ENCODE measurements around the gene PDE4D. TPM values are rescaled to one million over a fixed set of nuclear protein-coding genes. Genes with fewer than 3 reads are reported as not detected.

PDE4D gene
- total and polyA plus RNA-seq, 2 of the 4 experiments (the other 2 are of a cell fraction) = 1.4 to 7.9 TPM

DNA sequence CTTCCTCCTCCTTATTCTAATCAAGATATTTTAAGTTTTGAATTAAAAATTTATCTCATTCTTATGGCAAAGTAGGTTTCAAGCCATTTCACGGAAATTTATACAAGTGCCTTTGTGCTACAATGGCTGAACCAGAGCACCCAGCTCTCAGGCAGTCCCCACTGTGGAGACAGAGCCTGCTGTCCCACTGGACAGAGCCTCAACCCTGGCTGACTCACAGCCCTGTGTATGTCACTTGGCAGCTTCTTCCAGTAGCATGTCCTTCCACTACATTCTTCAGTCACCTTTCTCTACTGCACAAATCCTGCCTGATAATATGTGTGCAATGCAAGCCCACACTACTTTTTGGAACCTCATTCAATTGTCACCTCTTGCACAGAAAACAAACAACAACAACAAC is 253.1 kb downstream of the PDE4D start:
- Histone ChIP-seq H3K56ac (ENCODE audit: extremely low read depth, insufficient read depth, low read length) (no peak overlapping the region), H3K9ac (ENCODE audit: low read depth, low read length) (no peak overlapping the region), H3K4ac (ENCODE audit: low read depth, low read length) (no peak overlapping the region), H2BK20ac (ENCODE audit: low read depth, low read length) (no peak overlapping the region), H2BK5ac (ENCODE audit: low read depth, low read length, poor library complexity, severe bottlenecking) (no peak overlapping the region), H4K8ac (ENCODE audit: low read depth in 2 of 2, low read length in 2 of 2) (no peak overlapping the region), H3K9me3 (ENCODE audit: control insufficient read depth, insufficient read depth, low read length) (no peaks in the 10 kb centered on the region), H3K4me2 (ENCODE audit: low read depth, low read length) (no peak overlapping the region), H3K27me3 (ENCODE audit: control insufficient read depth, insufficient read depth, low read length) (no peaks in the 10 kb centered on the region), H3K79me1 (ENCODE audit: low read depth in 1 of 2, low read length in 2 of 2) (no peaks in the 10 kb centered on the region), H4K5ac (ENCODE audit: low read depth, low read length) (no peak overlapping the region), H4K91ac (ENCODE audit: insufficient read depth, low read depth, low read length) (no peak overlapping the region), H3K36me3 (ENCODE audit: control insufficient read depth, insufficient read depth, low read length) (no peaks in the 10 kb centered on the region), H2AK9ac (replicated peaks; ENCODE audit: low read depth, low read length, poor library complexity) (no peak overlapping the region), H3K27ac (ENCODE audit: insufficient read depth, low read length) (no peak overlapping the region), H3K4me1 (ENCODE audit: control insufficient read depth, insufficient read depth, low read length) (no peaks in the 10 kb centered on the region), H2AK5ac (ENCODE audit: low read depth, low read length) (no peak overlapping the region), H3K18ac (ENCODE audit: low read depth, low read length) (no peak overlapping the region), H2AFZ (replicated peaks; ENCODE audit: low read length, poor library complexity) (no peak overlapping the region), H3K4me3 (ENCODE audit: insufficient read depth, low read depth, low read length) (no peak overlapping the region), H3K23ac (ENCODE audit: low read depth, low read length) (no peak overlapping the region), H3K14ac (replicated peaks; ENCODE audit: low read depth, low read length) (no peak overlapping the region), H4K20me1 (ENCODE audit: insufficient read depth, low read length) (no peaks in the 10 kb centered on the region), H3K9me1 (ENCODE audit: insufficient read depth, low read length) (no peaks in the 10 kb centered on the region), H2BK120ac (ENCODE audit: low read depth, low read length) (no peak overlapping the region), H2BK15ac (ENCODE audit: low read depth, low read length) (no peak overlapping the region)
- TF ChIP-seq FOS (IDR thresholded peaks at IDR 0.05; ENCODE audit: low read depth, low read length) = no peak
- TF ChIP-seq RAD21 (IDR thresholded peaks at IDR 0.05; ENCODE audit: low read length) = no peak
- TF ChIP-seq NFE2L2 (IDR thresholded peaks at IDR 0.05; ENCODE audit: low read depth, low read length) = no peak
- no peak for TF ChIP-seq CHD1 (IDR thresholded peaks at IDR 0.05; ENCODE audit: low read depth, low read length)
- in situ Hi-C loops (cut with MboI; ENCODE audit: low sequenced_read_pairs) (no loop called here), dilution Hi-C loops (cut with HindIII; ENCODE audit: low sequenced_read_pairs, unreplicated experiment) (no loop called here), intact Hi-C loops (cut with micrococcal nuclease) (no loop called here)
- no TSS peak for BruUV-seq (replicated peaks)
- ChIA-PET POLR2A (ENCODE audit: unreplicated experiment) (no interaction called here), CTCF (interaction anchor here (0.7 kb wide), 2 partner anchors 33 to 236 kb away, joined by 3 read pairs; no protein-coding TSS in a partner anchor)
- WGBS, 2 experiments (ENCODE audit: extremely low coverage in 2 of 2, insufficient read length in 1 of 2) = 60% methylated on average over 1 of the region's 1 CpG; no CpG with 5 or more reads in 1 of the 2 experiments
- ATAC-seq (ENCODE audit: low read depth) (no peak), DNase-seq (no peak)

Data from IMR-90 (cell line).